GM12892 (cell line): ENCODE results near the gene CRYBG3.

Experiments
- DNase-seq: peaks from one replicate; pipeline ENCODE4 v3.0.0; 2011; ENCODE audit not compliant: insufficient read length
- FAIRE-seq: peaks from 2 replicates; lab custom pipeline; 2011; peaks lifted over from hg19 to GRCh38; lab: Jason Lieb, UNC
- POLR2A ChIP-seq: IDR thresholded peaks from 2 replicates; pipeline ENCODE4 v1.6.1; 2011; ENCODE audit warnings: low read depth, low read length, control low read depth
- POLR2AphosphoS5 ChIP-seq: IDR thresholded peaks from 2 replicates; pipeline ENCODE4 v1.6.1; 2011; ENCODE audit warnings: low read depth, low read length, control low read depth
- TAF1 ChIP-seq: IDR thresholded peaks from 2 replicates; pipeline ENCODE4 v1.6.1; 2011; ENCODE audit warnings: low read depth, mild to moderate bottlenecking, control low read depth, low read length, borderline replicate concordance

CRYBG3 gene

GRCh38 chr3:97956051-97956450 is 134.2 kb downstream of the CRYBG3 start:
- DNase-seq (no peak), FAIRE-seq (peak; percentile 17)
- TF ChIP-seq POLR2AphosphoS5 = no peak
- no peak for TF ChIP-seq POLR2A
- TF ChIP-seq TAF1 = no peak

- TF ChIP-seq POLR2AphosphoS5 (no peak), POLR2A (no peak), TAF1 (no peak)
- FAIRE-seq (no peak), DNase-seq (no peak)
These were observed 136.0 kb downstream of the CRYBG3 start for GRCh38 chr3:97957617-97958311.

- TF ChIP-seq TAF1 (no peak), POLR2AphosphoS5 (no peak), POLR2A (no peak)
- DNase-seq (no peak), FAIRE-seq (no peak)
These were observed 136.6 kb downstream of the CRYBG3 start for GRCh38 chr3:97958396-97958795.

GRCh38 chr3:97958796-97959195 is 137.0 kb downstream of the CRYBG3 start:
- no peak for TF ChIP-seq POLR2AphosphoS5
- no peak for TF ChIP-seq TAF1
- TF ChIP-seq POLR2A = no peak
- FAIRE-seq = no peak
- DNase-seq = no peak

- TF ChIP-seq POLR2A (no peak), POLR2AphosphoS5 (no peak), TAF1 (no peak)
- DNase-seq (no peak), FAIRE-seq (no peak)
These were observed 138.1 kb downstream of the CRYBG3 start for GRCh38 chr3:97959872-97960271.

- no peak for FAIRE-seq
- no peak for TF ChIP-seq POLR2AphosphoS5
- no peak for TF ChIP-seq TAF1
- no peak for TF ChIP-seq POLR2A
- DNase-seq = no peak
These were observed 138.7 kb downstream of the CRYBG3 start for GRCh38 chr3:97960551-97960950.

GRCh38 chr3:97960993-97961766 is 139.4 kb downstream of the CRYBG3 start:
- no peak for TF ChIP-seq TAF1
- TF ChIP-seq POLR2A = no peak
- no peak for TF ChIP-seq POLR2AphosphoS5
- DNase-seq = no peak
- FAIRE-seq = no peak

- DNase-seq (no peak), FAIRE-seq (no peak)
- no peak for TF ChIP-seq POLR2AphosphoS5
These were observed 146.2 kb downstream of the CRYBG3 start for GRCh38 chr3:97967966-97968365.

- no peak for DNase-seq
- TF ChIP-seq POLR2A (no peak), POLR2AphosphoS5 (no peak), TAF1 (no peak)
- FAIRE-seq = no peak
These were observed 146.6 kb downstream of the CRYBG3 start for GRCh38 chr3:97968376-97968775.

GRCh38 chr3:97969541-97969940 is 147.7 kb downstream of the CRYBG3 start:
- TF ChIP-seq POLR2A (no peak), POLR2AphosphoS5 (no peak), TAF1 (no peak)
- DNase-seq (no peak), FAIRE-seq (no peak)

GRCh38 chr3:97970156-97970555 is 148.3 kb downstream of the CRYBG3 start:
- DNase-seq (no peak), FAIRE-seq (no peak)
- TF ChIP-seq POLR2A (no peak), POLR2AphosphoS5 (no peak), TAF1 (no peak)

GRCh38 chr3:97970956-97971620 is 149.3 kb downstream of the CRYBG3 start:
- DNase-seq = no peak

More at GRCh38 chr3:97970956-97971620, 149.3 kb downstream of the CRYBG3 start:
- TF ChIP-seq POLR2A = no peak
- no peak for TF ChIP-seq POLR2AphosphoS5
- no peak for TF ChIP-seq TAF1
- FAIRE-seq = peak; percentile 54
